HepG2 (cell line): ENCODE measurements around the gene RNU11. TPM values are rescaled to one million over a fixed set of nuclear protein-coding genes. Genes with fewer than 3 reads are reported as not detected.

ENCODE experiments used
- CAMTA2 ChIP-seq: sonication (generic); formaldehyde crosslinking; IDR thresholded peaks from 2 replicates; pipeline ENCODE4 v1.4.0; 2020; ENCODE audit warnings: mild to moderate bottlenecking, missing genetic modification reagents, borderline replicate concordance
- CCDC6 ChIP-seq: sonication (generic); formaldehyde crosslinking; IDR thresholded peaks from 2 replicates; pipeline ENCODE4 v1.8.1; 2022; ENCODE audit warnings: mild to moderate bottlenecking, missing genetic modification reagents, moderate library complexity
- FOXO1 ChIP-seq: sonication (generic); formaldehyde crosslinking; IDR thresholded peaks from 2 replicates; pipeline ENCODE4 v1.4.0; 2020; ENCODE audit warnings: missing genetic modification reagents
- HMG20B ChIP-seq: conservative IDR thresholded peaks from 2 replicates; pipeline ENCODE4 v1.6.1; 2016; ENCODE audit warnings: missing genetic modification reagents, missing compliant biosample characterization
- ISL2 ChIP-seq: sonication (generic); formaldehyde crosslinking; IDR thresholded peaks from 2 replicates; pipeline ENCODE4 v1.5.0; 2020; ENCODE audit warnings: missing genetic modification reagents
- KAT8 ChIP-seq: IDR thresholded peaks from 2 replicates; pipeline ENCODE4 v1.6.1; 2016; ENCODE audit warnings: missing genetic modification reagents, missing compliant biosample characterization
- KDM3A ChIP-seq: IDR thresholded peaks from 2 replicates; pipeline ENCODE4 v1.6.1; 2018; ENCODE audit warnings: low read depth, missing compliant biosample characterization
- MEIS1 ChIP-seq: sonication (generic); formaldehyde crosslinking; IDR thresholded peaks from 2 replicates; pipeline ENCODE4 v1.9.0; 2021; ENCODE audit warnings: mild to moderate bottlenecking, missing genetic modification reagents, moderate library complexity, borderline replicate concordance
- PHF8 ChIP-seq: sonication (generic); formaldehyde crosslinking; IDR thresholded peaks from 2 replicates; pipeline ENCODE4 v1.5.0; 2020; ENCODE audit warnings: missing genetic modification reagents
- POLR2A ChIP-seq, 2 experiments: IDR thresholded peaks; 2 replicates each; pipeline ENCODE4 v1.6.1; 2011; ENCODE audit warnings: low read depth in 2 of 2, low read length in 2 of 2, mild to moderate bottlenecking in 1 of 2, moderate library complexity in 1 of 2; ENCODE audit not compliant: insufficient read depth in 1 of 2
- RBFOX2 ChIP-seq: fragments of 200-400 bp; formaldehyde crosslinking; IDR thresholded peaks from 2 replicates; pipeline ENCODE4 v1.6.1; 2017; ENCODE audit warnings: low read depth, mild to moderate bottlenecking, low read length
- RBM22 ChIP-seq: fragments of 200-400 bp; formaldehyde crosslinking; optimal IDR thresholded peaks from 2 replicates; pipeline ENCODE3; 2017; ENCODE audit warnings: mild to moderate bottlenecking, low read length, moderate library complexity
- RELA ChIP-seq: sonication (generic); formaldehyde crosslinking; IDR thresholded peaks from 2 replicates; pipeline ENCODE4 v1.4.0; 2020; ENCODE audit warnings: missing genetic modification reagents
- SIN3A ChIP-seq: IDR thresholded peaks from 2 replicates; pipeline ENCODE4 v1.6.1; 2011; ENCODE audit warnings: low read depth, mild to moderate bottlenecking, control low read depth, low read length, borderline replicate concordance
- SMAD1 ChIP-seq: sonication (generic); formaldehyde crosslinking; IDR thresholded peaks from 2 replicates; pipeline ENCODE4 v1.4.0; 2020; ENCODE audit warnings: missing genetic modification reagents, low read depth, mild to moderate bottlenecking, borderline replicate concordance
- SMAD9 ChIP-seq: sonication (generic); formaldehyde crosslinking; IDR thresholded peaks from 2 replicates; pipeline ENCODE4 v1.5.1; 2020; ENCODE audit warnings: mild to moderate bottlenecking, missing genetic modification reagents
- THAP11 ChIP-seq: IDR thresholded peaks from 2 replicates; pipeline ENCODE4 v1.6.1; 2016; ENCODE audit warnings: missing biosample characterization, missing genetic modification reagents
- ZFAT ChIP-seq: sonication (generic); formaldehyde crosslinking; conservative IDR thresholded peaks from 2 replicates; pipeline ENCODE4 v1.8.1; 2023; ENCODE audit warnings: missing genetic modification reagents, inconsistent platforms
- ZFP36 ChIP-seq: fragments of 150-350 bp; IDR thresholded peaks from 2 replicates; pipeline ENCODE4 v1.6.1; 2018; ENCODE audit warnings: borderline replicate concordance, low read length, low read depth; ENCODE audit not compliant: partially characterized antibody
- ZFX ChIP-seq: sonication (generic); formaldehyde crosslinking; IDR thresholded peaks from 2 replicates; pipeline ENCODE4 v1.4.0; 2020; ENCODE audit warnings: mild to moderate bottlenecking, low read depth, missing genetic modification reagents, moderate library complexity
- ZNF263 ChIP-seq: sonication (generic); formaldehyde crosslinking; IDR thresholded peaks from 2 replicates; pipeline ENCODE4 v1.4.0; 2020; ENCODE audit warnings: missing genetic modification reagents
- ZNF547 ChIP-seq: sonication (generic); formaldehyde crosslinking; IDR thresholded peaks from 2 replicates; pipeline ENCODE4 v1.5.1; 2020; ENCODE audit warnings: mild to moderate bottlenecking, missing genetic modification reagents
- ZNF549 ChIP-seq: sonication (generic); formaldehyde crosslinking; IDR thresholded peaks from 2 replicates; pipeline ENCODE4 v1.5.0; 2020; ENCODE audit warnings: missing genetic modification reagents
- ZSCAN25 ChIP-seq: sonication (generic); formaldehyde crosslinking; IDR thresholded peaks from 2 replicates; pipeline ENCODE4 v1.8.0; 2022; ENCODE audit warnings: mild to moderate bottlenecking, missing genetic modification reagents
- polyA plus RNA-seq, 8 experiments: library from polyadenylated mRNA; depleted of rRNA in 3 of 8; stranded (reverse) in 7 of 8; unstranded in 1 of 8; fragments of >200 nt; fragmentation: Illumina TruSeq in 4 of 8; extraction: Trizol in 4 of 8; gene quantifications; 2 replicates each; pipeline versions ENCODE4 v1.2.1 to v1.2.3, GENCODE V29; 2011 to 2016; ENCODE audit warnings: low read depth in 4 of 8, missing spikeins in 1 of 8, mixed read lengths in 1 of 8; ENCODE audit not compliant: insufficient read depth in 1 of 8
- total RNA-seq, 5 experiments: library from RNA; depleted of rRNA; stranded (reverse); fragments of >200 nt; fragmentation: Illumina TruSeq; extraction: Trizol; gene quantifications; 2 replicates each; pipeline ENCODE4 v1.2.3, GENCODE V29; 2016; ENCODE audit warnings: low read depth in 1 of 5
- TF ChIP-seq, protein P1 (sequence below): sonication (generic); formaldehyde crosslinking; IDR thresholded peaks from 2 replicates; pipeline ENCODE4 v1.5.1; 2020; ENCODE audit warnings: missing genetic modification reagents, mild to moderate bottlenecking, borderline replicate concordance
- TF ChIP-seq, protein P2 (sequence below): sonication (generic); formaldehyde crosslinking; IDR thresholded peaks from 2 replicates; pipeline ENCODE4 v1.9.0; 2021; ENCODE audit warnings: missing genetic modification reagents, borderline replicate concordance
- TF ChIP-seq, protein P3 (sequence below): sonication (generic); formaldehyde crosslinking; IDR thresholded peaks from 2 replicates; pipeline ENCODE4 v1.4.0; 2020; ENCODE audit warnings: mild to moderate bottlenecking, missing genetic modification reagents
- TF ChIP-seq, protein P4 (sequence below): sonication (generic); formaldehyde crosslinking; IDR thresholded peaks from 2 replicates; pipeline ENCODE4 v1.5.0; 2020; ENCODE audit warnings: mild to moderate bottlenecking, missing genetic modification reagents

RNU11 gene
- total and polyA plus RNA-seq, 2 of the 13 experiments (the other 11 are each of a cell fraction or from before 2014, with no cell fraction given): not detected

DNA sequence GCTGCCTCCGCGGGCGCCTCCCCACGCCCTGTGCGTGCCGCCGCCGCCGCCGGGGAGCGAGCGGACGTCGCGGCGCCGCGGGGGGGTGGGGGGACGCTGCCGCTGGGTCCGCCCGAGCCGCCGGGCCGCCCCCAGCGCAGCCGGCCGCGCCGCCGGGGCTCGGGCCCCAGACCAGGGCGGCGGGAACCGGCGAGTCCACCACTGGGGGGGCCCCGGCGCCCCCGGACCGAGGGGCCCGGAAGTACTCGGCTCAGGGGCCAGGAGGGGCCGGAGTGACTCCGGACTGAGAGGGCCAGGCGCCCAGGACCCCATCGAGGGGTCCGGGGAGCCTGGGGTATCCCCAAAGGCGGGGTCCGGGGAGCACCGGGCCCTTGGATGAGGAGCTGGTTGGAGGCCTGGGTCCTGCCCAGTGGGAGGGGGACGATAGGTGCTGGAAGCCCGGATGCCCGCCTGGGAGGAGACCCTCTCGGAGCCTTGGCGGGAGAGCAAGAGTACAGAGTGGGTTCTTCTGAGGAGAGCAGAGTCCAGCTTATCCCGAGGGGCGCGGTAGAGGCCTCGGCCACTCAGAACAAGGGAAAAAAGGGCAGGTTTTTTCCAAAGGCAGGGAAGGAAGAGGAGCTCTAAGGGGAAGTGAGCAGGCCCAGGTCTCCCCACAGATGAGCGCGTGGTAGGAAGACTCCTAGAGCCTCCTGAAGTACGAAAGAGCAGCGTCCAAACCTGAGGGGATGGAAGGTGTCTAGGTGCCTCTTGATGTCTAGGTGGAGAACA is 20.7 kb downstream of the RNU11 start (continued):
- TF ChIP-seq ZFAT (CRISPR knock-in tag) (no peak), CCDC6 (CRISPR knock-in tag) (no peak), RELA (CRISPR knock-in tag) (no peak), SMAD9 (CRISPR knock-in tag) (no peak), ZFX (CRISPR knock-in tag) (peak; percentile 55), KAT8 (CRISPR knock-in tag) (no peak; the same call in 1 of the 2 replicates), PHF8 (CRISPR knock-in tag) (peak; percentile 59), MEIS1 (CRISPR knock-in tag) (0 out of 2 replicates have a peak, but pooled peaks have one; percentile 23), CAMTA2 (CRISPR knock-in tag) (no peak), THAP11 (CRISPR knock-in tag) (no peak), ZNF549 (CRISPR knock-in tag) (no peak), HMG20B (no peak; the same call in 1 of the 2 replicates), ZFP36 (no peak), FOXO1 (CRISPR knock-in tag) (no peak), SIN3A (peak; percentile 71; the same call in 1 of the 2 replicates), ZSCAN25 (CRISPR knock-in tag) (0 out of 2 replicates have a peak, but pooled peaks have one; percentile 19), RBFOX2 (peak; percentile 81), ZNF547 (no peak), ZNF263 (0 out of 2 replicates have a peak, but pooled peaks have one; percentile 27), KDM3A (no peak), POLR2A (IDR thresholded peaks at IDR 0.05; ENCODE audit: insufficient read depth in 1 of 2, low read depth in 2 of 2, low read length in 2 of 2) (peak in 1 of 2 experiments; percentile 50; a peak in 3 of 4 replicates), SMAD1 (CRISPR knock-in tag) (no peak), RBM22 (peak; percentile 25), ISL2 (CRISPR knock-in tag) (no peak)
- TF ChIP-seq, protein P1, sequence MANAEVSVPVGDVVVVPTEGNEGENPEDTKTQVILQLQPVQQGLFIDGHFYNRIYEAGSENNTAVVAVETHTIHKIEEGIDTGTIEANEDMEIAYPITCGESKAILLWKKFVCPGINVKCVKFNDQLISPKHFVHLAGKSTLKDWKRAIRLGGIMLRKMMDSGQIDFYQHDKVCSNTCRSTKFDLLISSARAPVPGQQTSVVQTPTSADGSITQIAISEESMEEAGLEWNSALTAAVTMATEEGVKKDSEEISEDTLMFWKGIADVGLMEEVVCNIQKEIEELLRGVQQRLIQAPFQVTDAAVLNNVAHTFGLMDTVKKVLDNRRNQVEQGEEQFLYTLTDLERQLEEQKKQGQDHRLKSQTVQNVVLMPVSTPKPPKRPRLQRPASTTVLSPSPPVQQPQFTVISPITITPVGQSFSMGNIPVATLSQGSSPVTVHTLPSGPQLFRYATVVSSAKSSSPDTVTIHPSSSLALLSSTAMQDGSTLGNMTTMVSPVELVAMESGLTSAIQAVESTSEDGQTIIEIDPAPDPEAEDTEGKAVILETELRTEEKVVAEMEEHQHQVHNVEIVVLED (CRISPR knock-in tag): no peak
- TF ChIP-seq, protein P2, sequence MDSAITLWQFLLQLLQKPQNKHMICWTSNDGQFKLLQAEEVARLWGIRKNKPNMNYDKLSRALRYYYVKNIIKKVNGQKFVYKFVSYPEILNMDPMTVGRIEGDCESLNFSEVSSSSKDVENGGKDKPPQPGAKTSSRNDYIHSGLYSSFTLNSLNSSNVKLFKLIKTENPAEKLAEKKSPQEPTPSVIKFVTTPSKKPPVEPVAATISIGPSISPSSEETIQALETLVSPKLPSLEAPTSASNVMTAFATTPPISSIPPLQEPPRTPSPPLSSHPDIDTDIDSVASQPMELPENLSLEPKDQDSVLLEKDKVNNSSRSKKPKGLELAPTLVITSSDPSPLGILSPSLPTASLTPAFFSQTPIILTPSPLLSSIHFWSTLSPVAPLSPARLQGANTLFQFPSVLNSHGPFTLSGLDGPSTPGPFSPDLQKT (CRISPR knock-in tag): no peak
- TF ChIP-seq, protein P3, sequence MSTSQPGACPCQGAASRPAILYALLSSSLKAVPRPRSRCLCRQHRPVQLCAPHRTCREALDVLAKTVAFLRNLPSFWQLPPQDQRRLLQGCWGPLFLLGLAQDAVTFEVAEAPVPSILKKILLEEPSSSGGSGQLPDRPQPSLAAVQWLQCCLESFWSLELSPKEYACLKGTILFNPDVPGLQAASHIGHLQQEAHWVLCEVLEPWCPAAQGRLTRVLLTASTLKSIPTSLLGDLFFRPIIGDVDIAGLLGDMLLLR: no peak
- TF ChIP-seq, protein P4, sequence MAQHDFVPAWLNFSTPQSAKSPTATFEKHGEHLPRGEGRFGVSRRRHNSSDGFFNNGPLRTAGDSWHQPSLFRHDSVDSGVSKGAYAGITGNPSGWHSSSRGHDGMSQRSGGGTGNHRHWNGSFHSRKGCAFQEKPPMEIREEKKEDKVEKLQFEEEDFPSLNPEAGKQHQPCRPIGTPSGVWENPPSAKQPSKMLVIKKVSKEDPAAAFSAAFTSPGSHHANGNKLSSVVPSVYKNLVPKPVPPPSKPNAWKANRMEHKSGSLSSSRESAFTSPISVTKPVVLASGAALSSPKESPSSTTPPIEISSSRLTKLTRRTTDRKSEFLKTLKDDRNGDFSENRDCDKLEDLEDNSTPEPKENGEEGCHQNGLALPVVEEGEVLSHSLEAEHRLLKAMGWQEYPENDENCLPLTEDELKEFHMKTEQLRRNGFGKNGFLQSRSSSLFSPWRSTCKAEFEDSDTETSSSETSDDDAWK (CRISPR knock-in tag): no peak
